Colonic mucosa (tissue), 4 donors: Measurements from ENCODE around the gene NR2F2. TPM values are rescaled to one million over a fixed set of nuclear protein-coding genes. Genes with fewer than 3 reads are reported as not detected.

ENCODE experiments used
- DNase-seq: peaks from one replicate; pipeline ENCODE4 v3.0.0-alpha.2; 2020
- H3K27ac ChIP-seq: fragments of 200-600 bp; one replicate; pipeline ENCODE4 v1.8.0; 2021
- H3K27me3 ChIP-seq: fragments of 200-600 bp; one replicate; pipeline ENCODE4 v1.8.0; 2021
- H3K36me3 ChIP-seq: fragments of 200-600 bp; one replicate; pipeline ENCODE4 v1.8.0; 2021
- H3K4me1 ChIP-seq: fragments of 200-600 bp; one replicate; pipeline ENCODE4 v1.8.0; 2021; ENCODE audit warnings: mild to moderate bottlenecking
- H3K4me3 ChIP-seq: fragments of 200-600 bp; one replicate; pipeline ENCODE4 v1.8.0; 2021
- H3K9ac ChIP-seq, 2 donors: one replicate each; pipeline ENCODE4 v1.7.0; 2013; ENCODE audit warnings: control low read depth in 2 of 2, low read depth in 2 of 2, low read length in 2 of 2
- H3K9me3 ChIP-seq: fragments of 200-600 bp; one replicate; pipeline ENCODE4 v1.8.0; 2021
- intact Hi-C: fragments of 100-400 bp; cut with DNase I; formaldehyde crosslinking; loops from one replicate; pipeline ENCODE4 v1.14.1; 2022
- total RNA-seq, 2 donors: library from RNA; stranded (reverse); fragmentation: NEBNext Ultra II Directional in 1 of 2; extraction: Animal tissue kit (Norgen Biotek cat#: 25700) in 1 of 2; gene quantifications; one replicate each; pipeline ENCODE4 v1.2.1, GENCODE V29; 2021
- TF ChIP-seq, protein P1 (sequence below): fragments of 200-600 bp; IDR thresholded peaks from one replicate; pipeline ENCODE4 v1.8.0; 2022; ENCODE audit warnings: antibody characterized with exemption, mild to moderate bottlenecking
- donor health status: healthy.
- donor health status: DM: no; HTN: no; CAD: no.
- donor health status: DM: no; HTN: no; CAD: no.

NR2F2 gene
- total RNA-seq, 2 donors from 2014 or later, result 25.7 to 35.0 TPM

DNA sequence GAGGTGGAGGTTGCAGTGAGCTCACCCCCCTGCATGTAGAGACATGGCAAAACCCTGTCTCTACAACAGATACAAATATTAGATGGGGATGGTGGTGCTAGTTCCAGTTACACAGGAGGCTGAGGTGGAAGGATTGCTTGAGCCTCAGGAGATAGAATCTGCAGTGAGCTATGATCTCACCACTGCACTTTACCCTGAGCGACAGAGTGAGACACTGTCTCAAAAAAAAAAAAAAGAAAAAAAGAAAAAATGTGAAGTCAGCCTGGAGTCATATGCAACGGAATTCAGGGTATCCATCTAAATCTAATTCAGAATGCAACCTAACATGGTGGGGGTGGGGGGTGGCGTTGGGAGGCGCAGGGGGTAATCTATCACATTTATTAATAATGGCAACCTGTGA is 37.1 kb upstream of the NR2F2 start:
- no peaks in the 10 kb centered on the region for H3K4me1 ChIP-seq
- intact Hi-C loops, result no loop called here
- no peak overlapping the region for H3K4me3 ChIP-seq
- H3K36me3 ChIP-seq, result no peaks in the 10 kb centered on the region
- H3K9ac ChIP-seq, result no peak overlapping the region
- H3K9me3 ChIP-seq, result no peaks in the 10 kb centered on the region
- no peak overlapping the region for H3K27ac ChIP-seq
- no peak for DNase-seq
- no peaks in the 10 kb centered on the region for H3K27me3 ChIP-seq
- TF ChIP-seq, protein P1, sequence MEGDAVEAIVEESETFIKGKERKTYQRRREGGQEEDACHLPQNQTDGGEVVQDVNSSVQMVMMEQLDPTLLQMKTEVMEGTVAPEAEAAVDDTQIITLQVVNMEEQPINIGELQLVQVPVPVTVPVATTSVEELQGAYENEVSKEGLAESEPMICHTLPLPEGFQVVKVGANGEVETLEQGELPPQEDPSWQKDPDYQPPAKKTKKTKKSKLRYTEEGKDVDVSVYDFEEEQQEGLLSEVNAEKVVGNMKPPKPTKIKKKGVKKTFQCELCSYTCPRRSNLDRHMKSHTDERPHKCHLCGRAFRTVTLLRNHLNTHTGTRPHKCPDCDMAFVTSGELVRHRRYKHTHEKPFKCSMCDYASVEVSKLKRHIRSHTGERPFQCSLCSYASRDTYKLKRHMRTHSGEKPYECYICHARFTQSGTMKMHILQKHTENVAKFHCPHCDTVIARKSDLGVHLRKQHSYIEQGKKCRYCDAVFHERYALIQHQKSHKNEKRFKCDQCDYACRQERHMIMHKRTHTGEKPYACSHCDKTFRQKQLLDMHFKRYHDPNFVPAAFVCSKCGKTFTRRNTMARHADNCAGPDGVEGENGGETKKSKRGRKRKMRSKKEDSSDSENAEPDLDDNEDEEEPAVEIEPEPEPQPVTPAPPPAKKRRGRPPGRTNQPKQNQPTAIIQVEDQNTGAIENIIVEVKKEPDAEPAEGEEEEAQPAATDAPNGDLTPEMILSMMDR, result no peak

DNA sequence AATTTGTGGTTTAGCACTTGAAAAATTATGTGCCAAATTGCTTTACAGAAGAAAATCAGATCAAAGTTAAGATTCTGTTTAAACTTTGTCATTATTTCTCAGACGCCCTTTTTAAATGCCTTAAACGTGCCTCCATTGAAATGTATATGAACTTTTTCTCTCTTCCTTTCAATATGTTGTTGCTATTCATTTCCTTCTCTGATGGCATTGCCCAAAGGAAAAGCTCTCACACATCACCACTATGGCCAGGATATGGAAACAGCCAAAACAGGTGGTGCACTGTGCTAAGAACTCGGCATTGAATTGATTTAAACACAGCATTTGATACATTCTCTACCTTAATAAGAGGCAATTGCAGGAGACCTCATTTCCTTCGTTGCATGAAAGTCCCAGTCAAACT is 35.7 kb upstream of the NR2F2 start:
- TF ChIP-seq, protein P1, result no peak
- intact Hi-C loops, result no loop called here

DNA sequence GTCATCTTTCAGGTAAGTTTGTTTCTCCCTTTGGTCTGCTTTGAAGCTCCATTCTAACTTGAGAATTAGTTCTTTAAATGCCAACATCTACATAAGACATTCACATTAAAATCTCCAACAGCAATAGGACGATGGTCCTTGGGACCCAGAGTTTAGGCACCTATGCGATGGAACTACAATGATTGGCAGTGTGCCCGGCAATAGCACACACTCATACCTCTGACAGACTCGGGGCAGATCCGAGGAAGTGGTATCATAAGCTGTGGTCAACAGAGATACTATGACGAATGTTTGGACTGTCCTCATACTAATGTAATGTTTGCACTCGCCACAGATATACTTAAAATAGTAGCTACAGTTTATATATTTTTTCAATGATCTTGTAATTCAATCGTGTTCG is 34.2 kb upstream of the NR2F2 start:
- Histone ChIP-seq H3K27ac (no peak overlapping the region), H3K9ac (no peak overlapping the region), H3K4me1 (no peaks in the 10 kb centered on the region), H3K27me3 (no peaks in the 10 kb centered on the region), H3K9me3 (no peaks in the 10 kb centered on the region), H3K36me3 (no peaks in the 10 kb centered on the region), H3K4me3 (no peak overlapping the region)
- intact Hi-C loops, result no loop called here
- DNase-seq, result no peak
- TF ChIP-seq, protein P1, result no peak

More for the DNA sequence above, 35.7 kb upstream of the NR2F2 start:
- Histone ChIP-seq H3K4me3 (no peak overlapping the region), H3K9me3 (no peaks in the 10 kb centered on the region), H3K36me3 (no peaks in the 10 kb centered on the region), H3K4me1 (no peaks in the 10 kb centered on the region), H3K9ac (no peak overlapping the region), H3K27ac (no peak overlapping the region), H3K27me3 (no peaks in the 10 kb centered on the region)
- DNase-seq, result no peak

DNA sequence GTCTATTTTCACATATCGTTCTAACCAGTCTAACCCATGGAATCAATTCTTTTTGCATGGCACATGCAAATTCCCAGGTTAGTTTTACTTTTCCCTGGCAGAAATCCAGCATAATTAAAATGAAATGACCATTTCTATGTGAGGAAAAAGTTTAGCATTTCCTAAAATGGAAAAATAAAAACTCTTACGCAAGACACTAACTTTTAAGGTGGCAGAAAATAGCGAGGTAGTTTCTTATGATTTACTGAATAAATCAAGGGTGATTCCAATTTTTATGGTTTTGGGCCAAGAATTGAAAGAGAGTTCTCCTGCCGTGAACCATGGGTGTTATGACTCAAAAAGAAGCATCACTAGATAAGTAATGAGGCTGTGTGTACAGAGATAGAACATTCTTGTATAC is 32.7 kb upstream of the NR2F2 start:
- Histone ChIP-seq H3K4me3 (no peak overlapping the region), H3K4me1 (no peaks in the 10 kb centered on the region), H3K27me3 (no peaks in the 10 kb centered on the region), H3K9ac (no peak overlapping the region), H3K27ac (no peak overlapping the region), H3K36me3 (no peaks in the 10 kb centered on the region), H3K9me3 (no peaks in the 10 kb centered on the region)
- TF ChIP-seq, protein P1, result no peak
- intact Hi-C loops, result no loop called here
- DNase-seq, result no peak

DNA sequence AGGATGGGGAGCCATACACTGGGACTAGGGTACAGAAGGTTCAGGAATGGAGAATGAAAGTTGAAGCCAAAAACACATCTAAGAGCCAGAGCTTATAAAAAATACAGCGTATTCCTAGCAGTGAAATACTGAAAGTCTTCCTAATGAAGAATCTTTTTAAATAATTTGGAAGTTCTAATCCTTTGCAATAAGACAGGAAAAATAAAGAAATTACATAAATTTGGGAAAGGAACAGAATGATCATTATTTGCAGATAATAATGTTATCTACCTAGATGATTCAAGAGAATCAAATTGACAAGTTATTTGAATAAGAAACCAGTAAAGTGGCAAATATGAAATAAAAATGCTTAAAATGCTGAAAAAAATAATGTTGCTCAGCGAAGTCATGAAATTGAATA is 32.3 kb upstream of the NR2F2 start:
- intact Hi-C loops, result no loop called here
- no peak overlapping the region for H3K9ac ChIP-seq
- no peaks in the 10 kb centered on the region for H3K27me3 ChIP-seq
- H3K4me3 ChIP-seq, result no peak overlapping the region
- DNase-seq, result no peak
- TF ChIP-seq, protein P1, result no peak
- H3K36me3 ChIP-seq, result no peaks in the 10 kb centered on the region
- no peak overlapping the region for H3K27ac ChIP-seq
- H3K4me1 ChIP-seq, result no peaks in the 10 kb centered on the region
- H3K9me3 ChIP-seq, result no peaks in the 10 kb centered on the region

DNA sequence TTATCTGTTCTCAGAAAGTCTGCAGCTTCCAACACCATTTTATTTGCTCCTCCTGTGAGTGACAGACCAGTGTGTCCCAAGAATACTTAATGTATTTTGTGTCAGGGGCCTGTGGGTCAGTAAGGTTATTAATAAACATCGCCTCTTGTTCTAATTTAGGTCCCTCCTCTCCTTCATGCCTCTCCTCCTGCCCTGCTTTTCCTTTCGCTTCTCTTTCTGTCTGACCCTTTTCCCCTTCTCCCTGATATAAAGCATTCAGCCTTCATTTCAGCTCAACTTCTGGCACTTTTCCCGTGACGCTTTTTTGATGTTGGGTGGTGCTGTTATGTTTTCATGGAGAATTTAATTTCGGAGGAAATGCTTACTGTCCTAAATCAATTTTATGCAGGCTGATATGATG is 29.7 kb upstream of the NR2F2 start:
- Histone ChIP-seq H3K36me3 (no peaks in the 10 kb centered on the region), H3K27ac (no peak overlapping the region), H3K27me3 (no peaks in the 10 kb centered on the region), H3K4me1 (no peaks in the 10 kb centered on the region), H3K9ac (no peak overlapping the region), H3K9me3 (no peaks in the 10 kb centered on the region), H3K4me3 (no peak overlapping the region)
- no peak for DNase-seq
- intact Hi-C loops, result no loop called here
- TF ChIP-seq, protein P1, result no peak
